Measurements from ENCODE around the gene IRAK2.

DNA sequence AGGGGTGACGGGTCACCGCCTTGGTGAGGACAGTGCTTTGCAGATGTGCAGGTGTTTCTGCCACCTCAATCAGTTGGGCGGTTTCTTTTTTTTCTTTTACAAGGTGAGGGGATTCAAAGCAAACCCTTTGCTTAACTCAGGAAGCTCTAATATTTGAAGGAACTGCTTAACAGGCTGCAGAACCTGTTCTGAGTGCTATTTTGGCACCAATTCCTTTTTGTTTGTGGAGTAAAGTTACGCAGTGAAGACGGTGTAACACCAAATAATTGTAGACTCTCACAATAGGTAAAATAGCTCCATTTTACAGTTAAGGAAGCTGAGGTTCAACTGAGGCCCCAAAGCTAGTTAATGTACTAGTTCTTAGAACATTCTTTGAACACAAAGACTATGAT is 121.4 kb downstream of the IRAK2 start:
- TF ChIP-seq, protein P1, sequence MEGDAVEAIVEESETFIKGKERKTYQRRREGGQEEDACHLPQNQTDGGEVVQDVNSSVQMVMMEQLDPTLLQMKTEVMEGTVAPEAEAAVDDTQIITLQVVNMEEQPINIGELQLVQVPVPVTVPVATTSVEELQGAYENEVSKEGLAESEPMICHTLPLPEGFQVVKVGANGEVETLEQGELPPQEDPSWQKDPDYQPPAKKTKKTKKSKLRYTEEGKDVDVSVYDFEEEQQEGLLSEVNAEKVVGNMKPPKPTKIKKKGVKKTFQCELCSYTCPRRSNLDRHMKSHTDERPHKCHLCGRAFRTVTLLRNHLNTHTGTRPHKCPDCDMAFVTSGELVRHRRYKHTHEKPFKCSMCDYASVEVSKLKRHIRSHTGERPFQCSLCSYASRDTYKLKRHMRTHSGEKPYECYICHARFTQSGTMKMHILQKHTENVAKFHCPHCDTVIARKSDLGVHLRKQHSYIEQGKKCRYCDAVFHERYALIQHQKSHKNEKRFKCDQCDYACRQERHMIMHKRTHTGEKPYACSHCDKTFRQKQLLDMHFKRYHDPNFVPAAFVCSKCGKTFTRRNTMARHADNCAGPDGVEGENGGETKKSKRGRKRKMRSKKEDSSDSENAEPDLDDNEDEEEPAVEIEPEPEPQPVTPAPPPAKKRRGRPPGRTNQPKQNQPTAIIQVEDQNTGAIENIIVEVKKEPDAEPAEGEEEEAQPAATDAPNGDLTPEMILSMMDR (IDR thresholded peaks at IDR 0.05) = no peak
- no peak for TF ChIP-seq POLR2AphosphoS5 (IDR thresholded peaks at IDR 0.05; ENCODE audit: low read depth, low read length)
- no peak for TF ChIP-seq TCF7L2 (IDR thresholded peaks at IDR 0.05; ENCODE audit: low read depth, low read length)
- TF ChIP-seq, protein P2, sequence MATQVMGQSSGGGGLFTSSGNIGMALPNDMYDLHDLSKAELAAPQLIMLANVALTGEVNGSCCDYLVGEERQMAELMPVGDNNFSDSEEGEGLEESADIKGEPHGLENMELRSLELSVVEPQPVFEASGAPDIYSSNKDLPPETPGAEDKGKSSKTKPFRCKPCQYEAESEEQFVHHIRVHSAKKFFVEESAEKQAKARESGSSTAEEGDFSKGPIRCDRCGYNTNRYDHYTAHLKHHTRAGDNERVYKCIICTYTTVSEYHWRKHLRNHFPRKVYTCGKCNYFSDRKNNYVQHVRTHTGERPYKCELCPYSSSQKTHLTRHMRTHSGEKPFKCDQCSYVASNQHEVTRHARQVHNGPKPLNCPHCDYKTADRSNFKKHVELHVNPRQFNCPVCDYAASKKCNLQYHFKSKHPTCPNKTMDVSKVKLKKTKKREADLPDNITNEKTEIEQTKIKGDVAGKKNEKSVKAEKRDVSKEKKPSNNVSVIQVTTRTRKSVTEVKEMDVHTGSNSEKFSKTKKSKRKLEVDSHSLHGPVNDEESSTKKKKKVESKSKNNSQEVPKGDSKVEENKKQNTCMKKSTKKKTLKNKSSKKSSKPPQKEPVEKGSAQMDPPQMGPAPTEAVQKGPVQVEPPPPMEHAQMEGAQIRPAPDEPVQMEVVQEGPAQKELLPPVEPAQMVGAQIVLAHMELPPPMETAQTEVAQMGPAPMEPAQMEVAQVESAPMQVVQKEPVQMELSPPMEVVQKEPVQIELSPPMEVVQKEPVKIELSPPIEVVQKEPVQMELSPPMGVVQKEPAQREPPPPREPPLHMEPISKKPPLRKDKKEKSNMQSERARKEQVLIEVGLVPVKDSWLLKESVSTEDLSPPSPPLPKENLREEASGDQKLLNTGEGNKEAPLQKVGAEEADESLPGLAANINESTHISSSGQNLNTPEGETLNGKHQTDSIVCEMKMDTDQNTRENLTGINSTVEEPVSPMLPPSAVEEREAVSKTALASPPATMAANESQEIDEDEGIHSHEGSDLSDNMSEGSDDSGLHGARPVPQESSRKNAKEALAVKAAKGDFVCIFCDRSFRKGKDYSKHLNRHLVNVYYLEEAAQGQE (IDR thresholded peaks at IDR 0.05; ENCODE audit: insufficient read depth in 1 of 2, low read depth in 2 of 2, low read length in 1 of 2) = no peak
- no peak for TF ChIP-seq SIN3A (IDR thresholded peaks at IDR 0.05; ENCODE audit: borderline replicate concordance, insufficient read depth, low read depth, low read length)

All from Panc1 (cell line).